GM12878 (cell line): ENCODE measurements around the gene AGPAT4. TPM values are rescaled to one million over a fixed set of nuclear protein-coding genes. Genes with fewer than 3 reads are reported as not detected.

Source experiments
- ATAC-seq: fragments of 200-7000 bp; cut with Tn5 transposase; 3 replicates; pipeline ENCODE4 v1.9.1; 2020; ENCODE audit warnings: mild to moderate bottlenecking, moderate library complexity
- BruUV-seq: library from RNA; stranded (reverse); fragments of 400-500 nt; replicated peaks from 2 replicates; lab custom pipeline; 2021; lab: Mats Ljungman, UMichigan
- CTCF ChIA-PET: fragments of 300-600 bp; sonication (Branson Sonifier 250); formaldehyde crosslinking; extraction: SDS; loops from one replicate; lab custom pipeline; 2021; ENCODE audit warnings: inconsistent platforms; lab: Yijun Ruan, JAX
- POLR2A ChIA-PET: fragments of 350-600 bp; formaldehyde crosslinking; extraction: SDS; loops from one replicate; lab custom pipeline; 2021; ENCODE audit warnings: inconsistent platforms; lab: Charles Lee
- RAD21 ChIA-PET: fragments of 300-600 bp; sonication (Branson Sonifier 250); formaldehyde crosslinking; loops from one replicate; lab custom pipeline; 2023; ENCODE audit warnings: antibody characterized with exemption; ENCODE audit not compliant: unreplicated experiment; lab: Charles Lee
- SMC1A ChIA-PET: fragments of 300-600 bp; sonication (Branson Sonifier 250); formaldehyde crosslinking; loops from one replicate; lab custom pipeline; 2023; ENCODE audit not compliant: unreplicated experiment, uncharacterized antibody; lab: Charles Lee
- DNase-seq: peaks from one replicate; pipeline ENCODE4 v3.0.0-alpha.2; 2011; ENCODE audit warnings: low read depth, low spot score
- FAIRE-seq: peaks from 3 replicates; lab custom pipeline; 2011; peaks lifted over from hg19 to GRCh38; lab: Jason Lieb, UNC
- H2AFZ ChIP-seq: 2 replicates; pipeline ENCODE4 v1.6.0; 2011; ENCODE audit warnings: low read depth, low read length, control low read depth; ENCODE audit not compliant: control insufficient read depth
- H3K27ac ChIP-seq: 2 replicates; pipeline ENCODE4 v1.5.1; 2011; ENCODE audit warnings: control low read depth; ENCODE audit not compliant: control insufficient read depth, insufficient read depth
- H3K27me3 ChIP-seq, 2 experiments: replicated peaks in 1 of 2; 2 replicates each; pipeline versions ENCODE4 v1.6.0 to v1.6.1; 2011; ENCODE audit warnings: low read length in 1 of 2; ENCODE audit not compliant: control insufficient read depth in 2 of 2, insufficient read depth in 2 of 2
- H3K36me3 ChIP-seq, 2 experiments: 2 replicates each; pipeline ENCODE4 v1.5.1; 2011; ENCODE audit warnings: low read length in 1 of 2; ENCODE audit not compliant: control insufficient read depth in 2 of 2, insufficient read depth in 2 of 2
- H3K4me1 ChIP-seq: 2 replicates; pipeline ENCODE4 v1.6.1; 2011; ENCODE audit warnings: mild to moderate bottlenecking, low read length, moderate library complexity, mixed read lengths; ENCODE audit not compliant: control insufficient read depth, insufficient read depth
- H3K4me2 ChIP-seq: 2 replicates; pipeline ENCODE4 v1.6.0; 2011; ENCODE audit warnings: control low read depth; ENCODE audit not compliant: control insufficient read depth, insufficient read depth
- H3K4me3 ChIP-seq: fragments of 200-600 bp; sonication (generic); 2 replicates; pipeline ENCODE4 v1.5.1; 2016
- H3K79me2 ChIP-seq: 2 replicates; pipeline ENCODE4 v1.6.0; 2011; ENCODE audit warnings: low read length; ENCODE audit not compliant: control insufficient read depth, insufficient read depth
- H3K9ac ChIP-seq: 2 replicates; pipeline ENCODE4 v1.8.0; 2011; ENCODE audit warnings: low read length, control low read depth, mixed read lengths; ENCODE audit not compliant: control insufficient read depth, insufficient read depth
- H3K9me3 ChIP-seq: replicated peaks from 3 replicates; pipeline ENCODE4 v1.5.1; 2011; ENCODE audit warnings: mild to moderate bottlenecking, low read length; ENCODE audit not compliant: control insufficient read depth, insufficient read depth
- H4K20me1 ChIP-seq: 2 replicates; pipeline ENCODE4 v1.6.0; 2011; ENCODE audit not compliant: control insufficient read depth, insufficient read depth
- BCLAF1 ChIP-seq: fragments of 450-650 bp; IDR thresholded peaks from 2 replicates; pipeline ENCODE4 v1.6.1; 2017; ENCODE audit warnings: antibody characterized with exemption, mild to moderate bottlenecking, moderate library complexity
- BRCA1 ChIP-seq: IDR thresholded peaks from 2 replicates; pipeline ENCODE4 v1.6.1; 2011; ENCODE audit warnings: low read depth, low read length, improper control_type of control experiment
- EP300 ChIP-seq, 2 experiments: fragments of 150-350 bp in 1 of 2; IDR thresholded peaks; 2 replicates each; pipeline ENCODE4 v1.6.1; 2011 to 2012; ENCODE audit warnings: low read depth in 2 of 2, low read length in 2 of 2, borderline replicate concordance in 1 of 2, improper control_type of control experiment in 1 of 2, inconsistent platforms in 1 of 2; ENCODE audit not compliant: control insufficient read depth in 1 of 2
- ETV6 ChIP-seq, 2 experiments: fragments of 450-650 bp in 1 of 2; IDR thresholded peaks in 1 of 2; conservative IDR thresholded peaks in 1 of 2; 2 replicates each; pipeline ENCODE4 v1.6.1; 2014; ENCODE audit warnings: antibody characterized with exemption in 1 of 2, borderline replicate concordance in 1 of 2, low read depth in 1 of 2, mild to moderate bottlenecking in 1 of 2, moderate library complexity in 1 of 2
- GATAD2B ChIP-seq: fragments of 450-650 bp; conservative IDR thresholded peaks from 2 replicates; pipeline ENCODE4 v1.6.1; 2017; ENCODE audit warnings: low read depth, mild to moderate bottlenecking, moderate library complexity
- MEF2B ChIP-seq: fragments of 450-650 bp; IDR thresholded peaks from 2 replicates; pipeline ENCODE4 v1.6.1; 2018; ENCODE audit warnings: mild to moderate bottlenecking, moderate library complexity; ENCODE audit not compliant: partially characterized antibody, poor library complexity, severe bottlenecking
- POLR2A ChIP-seq: IDR thresholded peaks from 2 replicates; pipeline ENCODE4 v1.6.1; 2011; ENCODE audit warnings: low read depth, mild to moderate bottlenecking, low read length
- RAD21 ChIP-seq: IDR thresholded peaks from 2 replicates; pipeline ENCODE4 v1.6.1; 2011; ENCODE audit warnings: mild to moderate bottlenecking, low read depth, low read length, moderate library complexity; ENCODE audit not compliant: insufficient read depth
- SIX5 ChIP-seq: IDR thresholded peaks from 2 replicates; pipeline ENCODE4 v1.6.1; 2011; ENCODE audit warnings: mild to moderate bottlenecking, low read depth, low read length, moderate library complexity; ENCODE audit not compliant: severe bottlenecking
- SMAD5 ChIP-seq: IDR thresholded peaks from 2 replicates; pipeline ENCODE4 v1.6.1; 2016; ENCODE audit warnings: antibody characterized with exemption, low read depth
- TCF3 ChIP-seq: IDR thresholded peaks from 2 replicates; pipeline ENCODE4 v1.6.1; 2012; ENCODE audit warnings: low read depth, mild to moderate bottlenecking, low read length, borderline replicate concordance; ENCODE audit not compliant: insufficient read depth
- ZBTB4 ChIP-seq: fragments of 450-650 bp; formaldehyde crosslinking; IDR thresholded peaks from 2 replicates; pipeline ENCODE4 v1.4.0; 2022; ENCODE audit warnings: mild to moderate bottlenecking, moderate library complexity
- ZNF622 ChIP-seq: fragments of 450-650 bp; IDR thresholded peaks from 2 replicates; pipeline ENCODE4 v1.6.1; 2017; ENCODE audit warnings: mild to moderate bottlenecking, inconsistent platforms
- WGBS: methylation state at CpG from one replicate; pipeline ENCODE4 v1.1.6; 2016; ENCODE audit warnings: low lambda C conversion rate; ENCODE audit not compliant: insufficient replicate concordance, insufficient coverage; ENCODE audit errors: missing lambda C conversion rate; 5-methylcytosine and 5-hydroxymethylcytosine counted together
- in situ Hi-C: fragments of 300-500 bp; cut with MboI; formaldehyde crosslinking; loops from 9 replicates; pipeline ENCODE4 v1.14.3; 2018; ENCODE audit warnings: mixed read lengths
- intact Hi-C: fragments of 100-400 bp; cut with micrococcal nuclease; formaldehyde crosslinking; loops from one replicate; pipeline ENCODE4 v1.14.2; 2022; ENCODE audit not compliant: unreplicated experiment
- polyA plus RNA-seq, 11 experiments: library from polyadenylated mRNA; depleted of rRNA in 4 of 11; unstranded in 6 of 11; stranded (reverse) in 5 of 11; fragments of >200 nt; fragmentation: Nextera tagmentation in 4 of 11; fragmentation: Illumina TruSeq in 1 of 11; extraction: Ambion mirVana in 4 of 11; extraction: Trizol in 1 of 11; gene quantifications; 1 replicate in 1 of 11; 2 replicates in 10 of 11; pipeline versions ENCODE4 v1.2.1 to v1.2.3, GENCODE V29; 2011 to 2016; ENCODE audit warnings: inconsistent platforms in 2 of 11, missing spikeins in 2 of 11, low read depth in 1 of 11
- total RNA-seq, 4 experiments: library from RNA; depleted of rRNA in 3 of 4; stranded (reverse); fragments of >200 nt in 3 of 4; fragmentation: Illumina TruSeq in 1 of 4; extraction: Trizol in 1 of 4; gene quantifications; 2 replicates each; pipeline versions ENCODE4 v1.2.1 to v1.2.3, GENCODE V29; 2013 to 2021

The AGPAT4 gene
- total and polyA plus RNA-seq, 10 of the 15 experiments (the other 5 are each of a cell fraction or from before 2014, with no cell fraction given) = 0.34 to 2.2 (median 1.3) TPM

DNA sequence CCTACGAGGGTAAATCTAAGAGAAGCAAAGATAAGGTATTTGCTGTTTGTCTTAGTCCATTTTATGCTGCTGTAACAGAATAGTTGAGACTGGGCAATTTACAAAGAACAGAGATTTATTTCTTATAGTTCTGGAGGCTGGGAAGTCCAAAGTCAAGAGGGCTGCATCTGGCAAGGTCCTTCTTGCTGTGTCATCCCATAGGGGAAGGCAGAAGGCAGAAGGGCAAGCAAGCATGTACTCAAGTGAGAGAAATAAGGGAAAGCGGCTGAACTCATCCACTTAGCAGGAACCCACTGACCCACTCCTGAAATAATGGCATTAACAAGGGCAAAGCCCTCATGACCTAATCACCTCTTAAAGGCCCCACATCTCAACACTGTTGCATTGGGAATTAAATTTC is 102.7 kb downstream of the AGPAT4 start (continued):
- no peak for TF ChIP-seq ZBTB4 (CRISPR knock-in tag)

DNA sequence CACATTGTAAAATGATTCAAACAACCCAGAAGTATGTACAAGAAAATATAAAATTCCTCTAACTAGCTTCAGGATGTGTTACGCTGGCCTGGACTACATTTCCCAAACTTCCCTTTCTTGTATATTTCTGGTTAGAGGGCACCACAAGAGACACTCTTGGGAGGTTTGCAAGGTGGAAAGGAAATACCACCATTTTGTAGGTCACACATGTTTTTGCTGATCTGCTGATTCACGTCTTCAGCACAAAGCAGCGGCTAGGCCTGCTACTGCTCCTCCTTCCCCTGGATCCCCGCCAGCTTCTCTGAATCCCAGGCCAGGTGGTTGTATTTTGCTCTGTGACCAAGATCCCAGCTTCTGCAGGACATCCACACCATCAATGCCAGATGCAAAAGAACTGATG is 104.2 kb downstream of the AGPAT4 start:
- H3K9ac ChIP-seq = no peak overlapping the region
- no peak overlapping the region; the same call in 1 of the 2 replicates for H3K4me3 ChIP-seq
- DNase-seq = no peak
- no peaks in the 10 kb centered on the region for H3K79me2 ChIP-seq
- no peaks in the 10 kb centered on the region for H4K20me1 ChIP-seq
- no peak overlapping the region for H2AFZ ChIP-seq
- no peaks in the 10 kb centered on the region for H3K9me3 ChIP-seq
- H3K36me3 ChIP-seq = no peaks in the 10 kb centered on the region
- RAD21 ChIA-PET = interaction anchor here (1.0 to 1.2 kb wide), 2 partner anchors 35 to 57 kb away, joined by 3 to 4 read pairs; no protein-coding TSS in a partner anchor
- POLR2A ChIA-PET = no interaction called here
- H3K27ac ChIP-seq = no peak overlapping the region
- H3K4me1 ChIP-seq = peaks cover 12% of the 10 kb centered on the region
- intact Hi-C loops (no loop called here), in situ Hi-C loops (no loop called here)
- no peak for FAIRE-seq
- no peak for ATAC-seq
- no TSS peak for BruUV-seq
- peak overlapping the region; percentile 28 for H3K4me2 ChIP-seq
- 51% methylated on average over 4 of the region's 4 CpGs for WGBS
- SMC1A ChIA-PET = interaction anchor here (0.7 to 1.1 kb wide), 2 partner anchors 22 to 37 kb away, joined by 3 to 4 read pairs; no protein-coding TSS in a partner anchor
- H3K27me3 ChIP-seq = no peaks in the 10 kb centered on the region
- CTCF ChIA-PET = interaction anchor here (1.4 kb wide), 1 partner anchor 92 kb away, joined by 3 read pairs; no protein-coding TSS in a partner anchor
- TF ChIP-seq RAD21 (no peak), EP300 (IDR thresholded peaks at IDR 0.05; ENCODE audit: borderline replicate concordance in 1 of 2, control insufficient read depth in 1 of 2, low read depth in 2 of 2, low read length in 2 of 2) (no peak), ETV6 (conservative IDR thresholded peaks at IDR 0.05 in 1 of 2, IDR thresholded peaks at IDR 0.05 in 1 of 2; ENCODE audit: borderline replicate concordance in 1 of 2, low read depth in 1 of 2) (no peak), GATAD2B (no peak), POLR2A (no peak), BCLAF1 (no peak), SMAD5 (no peak), SIX5 (no peak), BRCA1 (no peak), ZNF622 (no peak), MEF2B (no peak), TCF3 (no peak)
